ENCODE measurements around the gene DMPK. TPM values are rescaled to one million over a fixed set of nuclear protein-coding genes. Genes with fewer than 3 reads are reported as not detected.
A peak's percentile ranks its signal among the peaks of the same experiment; 100 is the strongest.
"Not testable (repeated sequence)": the region's sequence is repeated elsewhere in the genome, so short reads cannot be mapped to it uniquely, and the experiment has no call there.

Gene DMPK
- total and polyA plus RNA-seq, 2 donors from 2014 or later = 31.3 to 63.0 TPM

DNA sequence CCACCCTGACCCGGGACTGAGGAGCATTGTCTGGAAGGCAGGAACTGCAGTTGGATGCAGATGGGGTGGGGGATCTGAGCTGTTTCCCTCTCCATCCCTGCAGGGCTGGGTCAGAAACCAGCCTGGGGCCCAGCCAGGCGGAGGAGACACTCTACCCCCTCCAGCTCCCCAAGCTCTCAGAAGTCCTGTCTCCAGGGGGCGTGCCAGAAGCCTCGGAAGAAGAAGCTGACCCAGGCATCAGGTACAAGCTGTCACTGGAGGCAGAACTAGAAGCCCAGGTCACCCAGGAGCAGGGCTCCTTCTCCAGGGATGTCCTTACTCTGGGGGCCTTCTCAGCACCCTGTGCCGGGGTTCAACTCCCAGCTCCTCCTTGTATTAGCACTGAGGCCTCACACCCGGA is 28.7 kb downstream of the DMPK start:
- Histone ChIP-seq H3K9me3 (ENCODE audit: control insufficient read depth in 2 of 3, insufficient read depth in 1 of 3, low read length in 3 of 3) (no peaks in the 10 kb centered on the region), H3K27ac (ENCODE audit: low read depth in 2 of 2, low read length in 2 of 2) (no peak overlapping the region), H3K4me1 (ENCODE audit: control insufficient read depth in 2 of 3, insufficient read depth in 2 of 3, low read depth in 1 of 3, low read length in 3 of 3) (no peaks in the 10 kb centered on the region), H3K36me3 (ENCODE audit: control insufficient read depth in 2 of 3, insufficient read depth in 3 of 3, low read length in 3 of 3) (no peaks in the 10 kb centered on the region), H3K4me3 (ENCODE audit: low read length in 3 of 3) (no peak overlapping the region), H3K9ac (ENCODE audit: low read length in 3 of 3) (no peak overlapping the region), H3K27me3 (ENCODE audit: control insufficient read depth, insufficient read depth, low read length) (no peaks in the 10 kb centered on the region)
- FAIRE-seq (no peak), DNase-seq (peak in 2 of 5 donors; percentile 33 to 34)
- intact Hi-C loops (cut with DNase I) = no loop called here
- TF ChIP-seq CTCF (IDR thresholded peaks at IDR 0.05; ENCODE audit: borderline replicate concordance, extremely low read depth, insufficient read depth) = no peak

- Histone ChIP-seq H3K27me3 (ENCODE audit: control insufficient read depth, insufficient read depth, low read length) (no peaks in the 10 kb centered on the region), H3K9me3 (ENCODE audit: control insufficient read depth in 2 of 3, insufficient read depth in 1 of 3, low read length in 3 of 3) (no peaks in the 10 kb centered on the region), H3K36me3 (ENCODE audit: control insufficient read depth in 2 of 3, insufficient read depth in 3 of 3, low read length in 3 of 3) (no peaks in the 10 kb centered on the region), H3K4me1 (ENCODE audit: control insufficient read depth in 2 of 3, insufficient read depth in 2 of 3, low read depth in 1 of 3, low read length in 3 of 3) (no peaks in the 10 kb centered on the region), H3K4me3 (ENCODE audit: low read length in 3 of 3) (no peak overlapping the region), H3K27ac (ENCODE audit: low read depth in 2 of 2, low read length in 2 of 2) (no peak overlapping the region), H3K9ac (ENCODE audit: low read length in 3 of 3) (no peak overlapping the region)
- no peak for TF ChIP-seq CTCF (IDR thresholded peaks at IDR 0.05; ENCODE audit: borderline replicate concordance, extremely low read depth, insufficient read depth)
- FAIRE-seq (no peak), DNase-seq (no peak)
- intact Hi-C loops (cut with DNase I) = no loop called here
Measured at GRCh38 chr19:45752639-45753038, 29.7 kb downstream of the DMPK start.

DNA sequence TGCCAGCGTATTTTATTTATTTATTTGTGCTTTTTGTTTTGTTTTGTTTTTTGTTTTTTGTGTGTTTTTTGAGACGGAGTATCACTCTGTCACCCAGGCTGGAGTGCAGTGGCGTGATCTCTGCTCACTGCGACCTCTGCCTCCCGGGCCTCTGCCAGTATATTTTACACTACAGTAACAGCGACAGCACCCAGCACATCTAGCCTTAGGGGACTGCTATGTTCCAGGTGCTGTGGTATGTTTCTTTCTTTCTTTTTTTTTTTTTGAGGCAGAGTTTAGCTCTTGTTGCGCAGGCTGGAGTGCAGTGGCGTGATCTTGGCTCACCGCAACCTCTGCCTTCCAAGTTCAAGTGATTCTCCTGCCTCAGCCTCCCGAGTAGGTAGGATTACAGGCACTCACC is 30.8 kb downstream of the DMPK start:
- H3K9me3 ChIP-seq (ENCODE audit: control insufficient read depth in 2 of 3, insufficient read depth in 1 of 3, low read length in 3 of 3); DNase-seq; H3K4me1 ChIP-seq (ENCODE audit: control insufficient read depth in 2 of 3, insufficient read depth in 2 of 3, low read depth in 1 of 3, low read length in 3 of 3); H3K36me3 ChIP-seq (ENCODE audit: control insufficient read depth in 2 of 3, insufficient read depth in 3 of 3, low read length in 3 of 3); H3K27me3 ChIP-seq (ENCODE audit: control insufficient read depth, insufficient read depth, low read length); intact Hi-C loops (cut with DNase I); FAIRE-seq; H3K4me3 ChIP-seq (ENCODE audit: low read length in 3 of 3); H3K27ac ChIP-seq (ENCODE audit: low read depth in 2 of 2, low read length in 2 of 2); H3K9ac ChIP-seq (ENCODE audit: low read length in 3 of 3): not testable (repeated sequence)

DNA sequence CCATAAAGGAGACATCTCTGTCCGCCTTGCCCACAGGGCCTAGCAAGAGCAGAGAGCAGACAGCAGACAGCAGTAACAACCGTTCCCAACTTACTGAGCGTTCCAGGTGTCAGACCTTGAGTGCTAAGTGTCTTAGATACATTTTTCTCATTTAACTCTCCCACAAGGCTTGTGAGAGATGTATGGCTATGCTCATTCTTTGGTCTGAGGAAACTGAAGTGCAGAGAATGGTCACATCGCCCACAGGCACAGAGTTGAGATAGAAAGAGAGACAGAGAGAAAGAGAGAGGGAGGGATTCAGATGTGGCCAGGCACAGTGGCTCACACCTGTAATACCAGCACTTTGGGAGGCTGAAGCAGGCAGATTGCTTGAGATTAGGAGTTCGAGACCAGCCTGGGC is 34.8 kb downstream of the DMPK start:
- Histone ChIP-seq H3K9me3 (ENCODE audit: control insufficient read depth in 2 of 3, insufficient read depth in 1 of 3, low read length in 3 of 3) (no peaks in the 10 kb centered on the region), H3K9ac (ENCODE audit: low read length in 3 of 3) (no peak overlapping the region), H3K36me3 (ENCODE audit: control insufficient read depth in 2 of 3, insufficient read depth in 3 of 3, low read length in 3 of 3) (no peaks in the 10 kb centered on the region), H3K4me1 (ENCODE audit: control insufficient read depth in 2 of 3, insufficient read depth in 2 of 3, low read depth in 1 of 3, low read length in 3 of 3) (no peaks in the 10 kb centered on the region), H3K27me3 (ENCODE audit: control insufficient read depth, insufficient read depth, low read length) (no peaks in the 10 kb centered on the region), H3K27ac (ENCODE audit: low read depth in 2 of 2, low read length in 2 of 2) (no peak overlapping the region), H3K4me3 (ENCODE audit: low read length in 3 of 3) (no peak overlapping the region)
- FAIRE-seq = no peak
- DNase-seq = no peak
- intact Hi-C loops (cut with DNase I) = no loop called here
- TF ChIP-seq CTCF (IDR thresholded peaks at IDR 0.05; ENCODE audit: borderline replicate concordance, extremely low read depth, insufficient read depth) = no peak

Measured in kidney (tissue), 14 donors.